Astrocyte (in vitro differentiated cells and primary cell): Measurements from ENCODE around the gene RNF145. TPM values are rescaled to one million over a fixed set of nuclear protein-coding genes. Genes with fewer than 3 reads are reported as not detected.
"Not testable (repeated sequence)": the region's sequence is repeated elsewhere in the genome, so short reads cannot be mapped to it uniquely, and the experiment has no call there.

Source experiments
- DNase-seq: peaks from one replicate; pipeline ENCODE4 v3.0.0-alpha.2; 2010; ENCODE audit warnings: low read depth
- FAIRE-seq: peaks from 2 replicates; lab custom pipeline; 2011; peaks lifted over from hg19 to GRCh38; lab: Jason Lieb, UNC
- H2AFZ ChIP-seq: 2 replicates; pipeline ENCODE4 v1.6.0; 2012; ENCODE audit warnings: low read depth, low read length, inconsistent platforms
- H3K27ac ChIP-seq: 2 replicates; pipeline ENCODE4 v1.5.1; 2011; ENCODE audit warnings: low read depth, low read length, inconsistent platforms
- H3K27me3 ChIP-seq: 2 replicates; pipeline ENCODE4 v1.6.0; 2011; ENCODE audit warnings: low read length, inconsistent platforms; ENCODE audit not compliant: insufficient read depth
- H3K36me3 ChIP-seq: 2 replicates; pipeline ENCODE4 v1.5.1; 2011; ENCODE audit warnings: low read length, inconsistent platforms; ENCODE audit not compliant: insufficient read depth
- H3K4me1 ChIP-seq: 2 replicates; pipeline ENCODE4 v1.5.1; 2011; ENCODE audit warnings: low read length, inconsistent platforms; ENCODE audit not compliant: insufficient read depth
- H3K4me2 ChIP-seq: 2 replicates; pipeline ENCODE4 v1.6.0; 2012; ENCODE audit warnings: low read length, inconsistent platforms
- H3K4me3 ChIP-seq: 2 replicates; pipeline ENCODE4 v1.5.1; 2011; ENCODE audit warnings: low read depth, mild to moderate bottlenecking, low read length, inconsistent platforms; ENCODE audit not compliant: insufficient read depth
- H3K79me2 ChIP-seq: 2 replicates; pipeline ENCODE4 v1.6.0; 2012; ENCODE audit warnings: mild to moderate bottlenecking, low read length, inconsistent platforms; ENCODE audit not compliant: insufficient read depth
- H3K9ac ChIP-seq: 2 replicates; pipeline ENCODE4 v1.6.0; 2012; ENCODE audit warnings: mild to moderate bottlenecking, low read length, inconsistent platforms
- H3K9me3 ChIP-seq: 2 replicates; pipeline ENCODE4 v1.5.1; 2012; ENCODE audit warnings: low read depth, mild to moderate bottlenecking, low read length, inconsistent platforms; ENCODE audit not compliant: insufficient read depth
- H4K20me1 ChIP-seq: 2 replicates; pipeline ENCODE4 v1.6.0; 2012; ENCODE audit warnings: low read length, inconsistent platforms; ENCODE audit not compliant: insufficient read depth
- H3K27ac Mint-ChIP-seq: one replicate; pipeline ENCODE4 v1.8.0; 2021; ENCODE audit warnings: mild to moderate bottlenecking, mixed read lengths; ENCODE audit not compliant: unreplicated experiment
- H3K27me3 Mint-ChIP-seq: one replicate; pipeline ENCODE4 v1.8.0; 2021; ENCODE audit warnings: low read depth, mixed read lengths; ENCODE audit not compliant: unreplicated experiment
- H3K36me3 Mint-ChIP-seq: one replicate; pipeline ENCODE4 v1.8.0; 2021; ENCODE audit warnings: low read depth, mixed read lengths; ENCODE audit not compliant: unreplicated experiment
- H3K4me1 Mint-ChIP-seq: one replicate; pipeline ENCODE4 v1.8.0; 2021; ENCODE audit warnings: low read depth, mixed read lengths; ENCODE audit not compliant: unreplicated experiment
- H3K4me3 Mint-ChIP-seq: one replicate; pipeline ENCODE4 v1.8.0; 2021; ENCODE audit warnings: mild to moderate bottlenecking, moderate library complexity, mixed read lengths; ENCODE audit not compliant: unreplicated experiment
- H3K9me3 Mint-ChIP-seq: one replicate; pipeline ENCODE4 v1.8.0; 2021; ENCODE audit warnings: mild to moderate bottlenecking, mixed read lengths; ENCODE audit not compliant: unreplicated experiment
- CTCF ChIP-seq: IDR thresholded peaks from 2 replicates; pipeline ENCODE4 v1.5.1; 2011; ENCODE audit warnings: low read depth, mild to moderate bottlenecking, inconsistent platforms, low read length, moderate library complexity; ENCODE audit not compliant: insufficient read depth
- EZH2 ChIP-seq: IDR thresholded peaks from 2 replicates; pipeline ENCODE4 v1.6.1; 2012; ENCODE audit warnings: mild to moderate bottlenecking, low read length, inconsistent platforms; ENCODE audit not compliant: insufficient read depth
- total RNA-seq: library from RNA; stranded (reverse); gene quantifications from 2 replicates; pipeline ENCODE4 v1.2.1, GENCODE V29; 2021

Gene RNF145
- total RNA-seq, 1 donor from 2014 or later, result 54.0 TPM

- Mint-ChIP-seq H3K36me3 (peaks cover 4% of the 10 kb centered on the region), H3K4me3 (no peak overlapping the region), H3K9me3 (no peaks in the 10 kb centered on the region), H3K27me3 (peaks cover 31% of the 10 kb centered on the region), H3K27ac (no peak overlapping the region), H3K4me1 (no peaks in the 10 kb centered on the region)
- DNase-seq (no peak), FAIRE-seq (no peak)
- Histone ChIP-seq H4K20me1 (no peaks in the 10 kb centered on the region), H3K4me3 (no peak overlapping the region), H3K36me3 (no peaks in the 10 kb centered on the region), H3K27me3 (peaks cover 2% of the 10 kb centered on the region), H2AFZ (no peak overlapping the region), H3K9ac (no peak overlapping the region), H3K9me3 (no peaks in the 10 kb centered on the region), H3K79me2 (no peaks in the 10 kb centered on the region), H3K4me1 (no peaks in the 10 kb centered on the region), H3K4me2 (no peak overlapping the region), H3K27ac (no peak overlapping the region)
- TF ChIP-seq CTCF (no peak), EZH2 (no peak)
These were observed 21.3 kb upstream of the RNF145 start for GRCh38 chr5:159230657-159231056.

- H3K27me3 Mint-ChIP-seq, result peaks cover 30% of the 10 kb centered on the region
- not testable (repeated sequence) for H3K36me3 ChIP-seq, H4K20me1 ChIP-seq, H3K9me3 ChIP-seq, FAIRE-seq, H2AFZ ChIP-seq, H3K36me3 Mint-ChIP-seq, H3K4me2 ChIP-seq, H3K4me1 Mint-ChIP-seq, H3K4me3 ChIP-seq, H3K27me3 ChIP-seq, H3K4me1 ChIP-seq, H3K79me2 ChIP-seq, H3K27ac ChIP-seq, H3K9me3 Mint-ChIP-seq, H3K4me3 Mint-ChIP-seq, H3K9ac ChIP-seq, H3K27ac Mint-ChIP-seq
- DNase-seq, result peak; percentile 16
These were observed 18.7 kb upstream of the RNF145 start for GRCh38 chr5:159228097-159228496.

- no peaks in the 10 kb centered on the region for H3K36me3 Mint-ChIP-seq
- no peak overlapping the region for H3K27ac Mint-ChIP-seq
- H3K4me1 Mint-ChIP-seq, result no peaks in the 10 kb centered on the region
- Histone ChIP-seq H3K9ac (no peak overlapping the region), H2AFZ (no peak overlapping the region), H4K20me1 (no peaks in the 10 kb centered on the region), H3K27ac (no peak overlapping the region), H3K79me2 (no peaks in the 10 kb centered on the region), H3K4me2 (no peak overlapping the region), H3K27me3 (peaks cover 2% of the 10 kb centered on the region), H3K4me1 (no peaks in the 10 kb centered on the region), H3K36me3 (no peaks in the 10 kb centered on the region), H3K9me3 (no peaks in the 10 kb centered on the region), H3K4me3 (no peak overlapping the region)
- TF ChIP-seq CTCF (no peak), EZH2 (no peak)
- FAIRE-seq (no peak), DNase-seq (no peak)
- H3K9me3 Mint-ChIP-seq, result no peaks in the 10 kb centered on the region
- no peak overlapping the region for H3K4me3 Mint-ChIP-seq
- H3K27me3 Mint-ChIP-seq, result peaks cover 24% of the 10 kb centered on the region
These were observed 18.1 kb upstream of the RNF145 start for GRCh38 chr5:159227452-159227851.
